CD4-positive, alpha-beta T cell treated with Interleukin-15 for 1 hour (primary cell): Measurements from ENCODE around the gene NCDN.

Source experiments
- DNase-seq: peaks from one replicate; pipeline ENCODE4 v3.0.0-alpha.2; 2020

The NCDN gene

GRCh38 chr1:35555601-35556477 lies 1.8 kb upstream of the NCDN start:
- no peak for DNase-seq

GRCh38 chr1:35556484-35557117 lies 998 bp upstream of the NCDN start:
- no peak for DNase-seq

GRCh38 chr1:35557118-35557610 lies 435 bp upstream of the NCDN start, which contains the start of gene KIAA0319L:
Gene KIAA0319L, minus strand, starts transcription at chr1:35557403. Its CDS starts 2,912 bp downstream, at chr1:35554491.
- DNase-seq, result no peak

- DNase-seq, result no peak
Observed at GRCh38 chr1:35558374-35559316, 1.0 kb downstream of the NCDN start.

GRCh38 chr1:35559317-35559944 lies 1.8 kb downstream of the NCDN start:
- peak; percentile 38 for DNase-seq

- no peak for DNase-seq
Observed at GRCh38 chr1:35560256-35561225, 2.9 kb downstream of the NCDN start.

- no peak for DNase-seq
Observed at GRCh38 chr1:35561297-35561971, 3.8 kb downstream of the NCDN start.

- no peak for DNase-seq
Observed at GRCh38 chr1:35561972-35562680, 4.5 kb downstream of the NCDN start.

GRCh38 chr1:35563166-35563565 lies 5.6 kb downstream of the NCDN start:
- DNase-seq, result no peak

- peak; percentile 72 for DNase-seq
Observed at GRCh38 chr1:35564037-35564883, 6.7 kb downstream of the NCDN start.

GRCh38 chr1:35564884-35565741 lies 7.5 kb downstream of the NCDN start:
- DNase-seq, result no peak

- no peak for DNase-seq
Observed at GRCh38 chr1:35565742-35566133, 8.1 kb downstream of the NCDN start.

- DNase-seq, result no peak
Observed at GRCh38 chr1:35567947-35568558, 10.5 kb downstream of the NCDN start.

- DNase-seq, result peak; percentile 56
Observed at GRCh38 chr1:35568975-35569395, 11.4 kb downstream of the NCDN start.

- no peak for DNase-seq
Observed at GRCh38 chr1:35569936-35570335, 12.3 kb downstream of the NCDN start.

- DNase-seq, result no peak
Observed at GRCh38 chr1:35570589-35571137, 13.1 kb downstream of the NCDN start.

GRCh38 chr1:35571263-35571662 lies 13.7 kb downstream of the NCDN start:
- DNase-seq, result no peak
